LoVo (cell line): ENCODE results near the gene ATP6V0B.

ENCODE experiments used
- DNase-seq: peaks from one replicate; pipeline ENCODE4 v3.0.0-alpha.2; 2016; ENCODE audit warnings: low spot score

The ATP6V0B gene

GRCh38 chr1:44002606-44003157 is 27.9 kb downstream of the ATP6V0B start:
- no peak for DNase-seq

GRCh38 chr1:44008259-44008658 is 33.5 kb downstream of the ATP6V0B start:
- DNase-seq = no peak

- no peak for DNase-seq
Observed at GRCh38 chr1:44010935-44011471, 36.2 kb downstream of the ATP6V0B start.

GRCh38 chr1:44012404-44012803 is 37.6 kb downstream of the ATP6V0B start:
- no peak for DNase-seq

DNA sequence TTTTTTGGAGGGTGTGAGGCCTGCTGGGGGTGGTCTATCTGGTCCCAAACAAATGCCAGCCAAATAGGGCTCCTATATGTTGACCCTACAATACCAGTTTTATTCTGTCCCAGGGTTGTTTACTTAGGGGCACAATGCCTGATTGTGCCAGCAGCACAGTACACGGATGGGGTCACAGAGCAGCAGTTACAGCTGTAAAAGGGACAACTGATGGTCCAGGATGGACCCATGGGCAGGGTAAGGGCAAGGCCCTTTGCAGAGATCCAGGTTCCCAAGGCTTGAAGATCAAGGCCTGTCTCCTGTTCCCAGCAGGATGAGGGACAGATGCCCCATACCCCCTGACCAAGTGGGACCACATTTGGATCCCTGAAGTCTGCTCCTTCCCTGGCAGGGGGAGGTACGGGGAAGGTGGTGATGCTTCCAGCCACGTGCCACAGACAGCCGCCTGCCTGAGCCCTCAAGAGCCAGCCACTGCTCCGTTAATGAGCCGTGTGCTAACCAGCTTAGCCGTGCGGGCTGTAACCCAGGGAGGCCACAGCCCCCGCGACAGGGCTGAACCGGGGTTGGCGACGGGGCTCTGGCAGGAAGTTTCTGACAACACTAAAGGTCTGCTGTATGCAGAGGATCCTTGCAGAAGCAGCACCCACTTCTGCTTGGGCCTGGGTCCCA is 38.3 kb downstream of the ATP6V0B start:
- DNase-seq = no peak

GRCh38 chr1:44013949-44014348 is 39.2 kb downstream of the ATP6V0B start:
- no peak for DNase-seq

DNA sequence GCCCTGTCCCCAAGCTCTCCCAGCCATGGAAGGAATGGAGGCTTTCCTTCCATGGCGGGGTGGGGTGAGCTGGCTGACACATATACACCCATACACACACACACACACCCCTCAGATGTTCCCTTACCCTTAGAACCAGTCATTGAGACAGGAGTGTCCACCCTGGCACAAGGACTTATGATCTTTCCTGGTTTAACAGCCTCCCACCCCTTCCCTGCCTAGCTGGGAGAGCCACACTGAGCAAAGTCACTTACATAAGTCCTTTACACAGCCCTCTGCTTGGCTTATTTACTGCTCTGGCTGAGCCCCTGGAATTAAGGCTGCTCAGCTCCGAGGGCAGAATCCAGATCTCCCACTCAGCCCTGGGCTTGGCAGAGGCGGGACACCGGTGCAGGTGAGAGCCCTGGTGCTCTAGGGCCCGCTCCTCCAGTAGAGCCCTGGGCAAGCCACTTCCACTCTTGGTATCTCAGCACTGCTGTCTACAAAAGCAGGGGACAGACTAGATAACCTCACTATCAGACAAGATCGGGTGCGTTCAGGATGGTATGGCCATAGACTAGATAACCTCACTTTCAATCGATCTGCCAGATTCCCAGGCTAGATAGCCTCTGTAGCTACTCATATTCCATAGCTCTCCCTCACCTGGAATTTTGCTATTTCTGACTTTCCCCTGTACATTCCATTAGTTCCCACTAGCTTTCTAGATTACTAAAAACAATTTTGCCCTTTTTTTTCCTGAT is 39.8 kb downstream of the ATP6V0B start:
- DNase-seq = no peak

GRCh38 chr1:44015206-44015605 is 40.4 kb downstream of the ATP6V0B start:
- no peak for DNase-seq

- no peak for DNase-seq
Observed at GRCh38 chr1:44016041-44016889, 41.5 kb downstream of the ATP6V0B start.

DNA sequence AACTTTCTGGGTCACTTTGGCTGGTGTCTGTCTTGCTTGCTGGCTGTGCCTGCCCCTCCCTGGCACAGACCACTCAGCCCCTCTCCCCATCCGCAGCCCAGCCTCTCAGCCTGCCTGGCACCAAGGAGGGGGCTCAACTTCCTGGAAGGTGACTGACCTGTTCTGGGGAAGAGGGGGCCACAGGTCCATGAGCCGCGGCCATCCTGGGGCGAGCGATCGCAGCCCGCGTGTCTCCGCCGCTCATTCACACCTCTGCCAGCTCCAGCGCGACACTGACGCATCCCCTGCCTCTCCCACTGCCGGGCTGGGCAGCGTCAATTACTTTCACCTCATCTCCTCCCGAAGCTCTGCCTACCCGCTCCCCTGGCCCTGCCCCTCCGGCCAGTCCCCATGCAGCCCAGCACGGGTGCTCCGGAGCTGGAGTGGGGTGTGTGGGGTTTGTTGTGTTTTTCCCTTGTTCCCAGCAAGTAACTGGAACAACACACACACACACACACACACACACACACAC is 42.2 kb downstream of the ATP6V0B start:
- no peak for DNase-seq

DNA sequence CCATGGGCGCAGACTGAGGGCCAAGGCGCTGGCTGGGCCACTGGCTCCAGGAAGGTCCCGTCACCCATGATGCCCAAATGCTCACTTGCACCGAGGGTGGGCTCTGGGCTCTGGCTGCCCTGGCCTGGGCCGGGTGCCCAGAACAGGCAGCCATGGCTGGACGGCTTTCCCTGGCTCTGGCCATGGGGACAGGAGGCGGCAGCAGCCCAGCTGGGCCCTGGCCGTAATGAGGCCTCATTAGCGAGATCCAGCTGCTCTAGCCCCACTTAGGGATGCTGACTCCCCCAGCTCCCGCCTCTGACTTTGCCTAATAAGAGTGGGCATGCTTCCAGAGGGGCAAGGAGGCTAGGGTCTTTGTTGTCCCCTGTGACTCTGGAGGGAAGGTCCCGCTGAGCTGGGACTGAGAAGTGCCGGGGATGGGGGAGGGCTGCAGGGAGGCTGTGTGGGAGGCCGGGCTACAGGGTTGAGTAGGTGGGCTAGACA is 44.7 kb downstream of the ATP6V0B start:
- DNase-seq = no peak

DNA sequence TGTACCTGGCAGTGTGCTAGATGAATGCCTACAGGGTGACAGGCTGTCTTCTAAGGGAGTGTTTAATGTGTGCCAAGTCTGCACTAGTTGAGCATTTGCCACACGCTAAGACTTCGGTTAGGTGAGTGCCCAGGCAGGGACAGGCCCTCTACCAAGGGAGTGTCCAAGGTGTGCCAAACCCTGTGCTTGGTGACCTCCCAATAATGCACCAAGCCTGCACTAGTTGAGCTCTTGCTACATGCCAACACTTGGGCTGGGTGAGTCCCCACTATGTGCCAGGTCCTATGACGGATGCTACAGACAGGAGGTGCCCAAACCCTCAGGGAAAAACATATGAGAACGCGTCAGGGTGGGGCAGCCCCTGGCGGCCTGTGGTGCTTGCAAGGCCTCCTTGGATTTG is 45.7 kb downstream of the ATP6V0B start:
- DNase-seq = no peak

DNA sequence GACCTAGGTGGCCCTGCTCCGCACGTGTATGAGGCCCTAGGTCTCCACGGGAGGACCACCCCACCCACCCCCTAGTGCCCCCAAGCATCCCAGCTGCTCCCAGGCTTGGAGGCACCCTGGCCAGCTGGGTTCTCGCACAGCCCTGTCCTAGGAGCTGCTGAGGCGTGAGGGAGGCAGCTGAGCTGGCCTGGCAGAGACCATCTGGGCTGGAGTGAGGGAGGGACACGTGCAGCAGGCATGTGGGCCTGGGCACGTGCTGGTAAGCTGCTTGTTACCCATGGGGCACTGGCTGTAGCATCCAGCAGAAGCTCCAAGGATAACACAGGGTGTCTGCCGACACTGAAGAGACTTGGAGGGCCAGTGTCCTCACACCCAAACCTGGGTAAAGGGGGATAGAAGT is 46.4 kb downstream of the ATP6V0B start:
- no peak for DNase-seq

- DNase-seq = no peak
Observed at GRCh38 chr1:44021581-44022321, 47.0 kb downstream of the ATP6V0B start.

GRCh38 chr1:44024031-44024902 is 49.5 kb downstream of the ATP6V0B start:
- DNase-seq = no peak

GRCh38 chr1:44024903-44025525 is 50.3 kb downstream of the ATP6V0B start:
- no peak for DNase-seq

DNA sequence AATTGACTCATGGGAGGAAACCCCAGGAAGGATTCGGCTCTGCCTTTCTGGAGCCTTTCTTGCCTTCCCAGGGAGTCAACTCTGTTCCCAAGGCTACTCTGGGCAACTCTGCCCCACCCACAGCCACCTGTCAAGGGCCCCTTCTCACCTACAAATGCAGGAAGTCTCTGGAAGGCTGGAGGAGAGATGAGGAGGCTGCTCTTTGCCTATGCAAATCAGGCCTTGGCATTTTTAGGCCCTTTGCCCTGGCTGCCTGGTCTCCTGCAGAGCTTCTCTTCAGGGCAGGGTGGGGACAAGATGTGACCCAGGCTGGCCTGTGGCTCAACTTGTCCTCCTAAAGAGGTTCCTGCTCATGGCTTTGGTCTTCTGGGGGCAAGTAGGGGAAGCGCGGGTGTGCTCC is 51.1 kb downstream of the ATP6V0B start:
- no peak for DNase-seq

DNA sequence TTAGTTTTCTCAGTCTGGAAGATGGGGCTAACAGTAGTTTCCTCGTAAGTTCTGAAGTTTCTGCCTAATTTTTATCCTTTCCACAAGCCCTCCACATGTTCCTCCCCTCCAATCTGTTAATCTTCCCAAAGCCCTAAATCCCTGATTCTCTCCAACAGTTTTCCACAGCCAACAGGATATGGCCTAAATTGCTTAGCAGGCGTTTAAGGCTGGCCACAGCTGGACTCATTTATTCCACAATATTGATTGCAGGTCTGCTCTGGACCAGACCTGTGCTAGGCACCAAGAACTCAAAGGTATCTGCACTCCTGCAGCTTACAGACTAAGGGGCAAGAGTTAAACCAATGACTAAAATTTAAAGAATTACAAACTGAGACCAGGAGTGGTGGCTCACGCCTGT is 52.6 kb downstream of the ATP6V0B start:
- no peak for DNase-seq
